IPS-18a (cell line): ENCODE measurements around the gene CXCL1.

Source experiments
- H3K27ac ChIP-seq: one replicate; pipeline ENCODE4 v1.5.1; 2013; ENCODE audit warnings: low read length
- H3K27me3 ChIP-seq: one replicate; pipeline ENCODE4 v1.6.1; 2013; ENCODE audit warnings: mild to moderate bottlenecking, low read length; ENCODE audit not compliant: control insufficient read depth, insufficient read depth
- H3K36me3 ChIP-seq: one replicate; pipeline ENCODE4 v1.6.1; 2013; ENCODE audit warnings: low read depth, low read length; ENCODE audit not compliant: control insufficient read depth
- H3K4me1 ChIP-seq: one replicate; pipeline ENCODE4 v1.6.1; 2013; ENCODE audit warnings: low read depth, low read length; ENCODE audit not compliant: control insufficient read depth
- H3K4me3 ChIP-seq: one replicate; pipeline ENCODE4 v1.5.1; 2013; ENCODE audit warnings: low read length
- H3K9ac ChIP-seq: one replicate; pipeline ENCODE4 v1.6.1; 2013; ENCODE audit warnings: mild to moderate bottlenecking, low read length, moderate library complexity
- H3K9me3 ChIP-seq: one replicate; pipeline ENCODE4 v1.6.1; 2013; ENCODE audit warnings: low read depth, low read length; ENCODE audit not compliant: control insufficient read depth

Gene CXCL1

DNA sequence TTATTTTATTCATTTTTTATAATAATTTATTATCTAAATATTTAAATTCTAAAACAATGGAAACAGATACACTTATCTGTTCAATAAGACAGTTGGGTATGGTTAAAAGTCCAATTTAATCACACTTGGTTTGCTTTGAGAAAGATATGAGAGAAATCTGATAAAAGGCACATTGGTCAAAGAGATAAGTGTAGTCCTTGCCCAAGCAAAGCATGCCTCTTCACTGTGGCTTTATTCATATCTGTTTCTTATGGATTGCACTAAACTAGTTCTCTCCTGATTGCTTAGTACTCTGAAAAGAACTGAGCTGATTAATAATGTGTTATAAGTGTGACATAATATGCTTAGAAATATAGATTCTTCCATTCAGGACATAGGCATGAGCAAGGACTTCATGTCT is 39.8 kb downstream of the CXCL1 start:
- no peaks in the 10 kb centered on the region for H3K4me1 ChIP-seq
- H3K27ac ChIP-seq, result no peak overlapping the region
- no peaks in the 10 kb centered on the region for H3K36me3 ChIP-seq
- H3K9me3 ChIP-seq, result no peaks in the 10 kb centered on the region
- no peaks in the 10 kb centered on the region for H3K27me3 ChIP-seq
- no peak overlapping the region for H3K9ac ChIP-seq
- no peak overlapping the region for H3K4me3 ChIP-seq

GRCh38 chr4:73911746-73912145 is 42.6 kb downstream of the CXCL1 start:
- Histone ChIP-seq H3K4me1 (no peaks in the 10 kb centered on the region), H3K27ac (no peak overlapping the region), H3K9me3 (no peaks in the 10 kb centered on the region), H3K27me3 (no peaks in the 10 kb centered on the region), H3K9ac (no peak overlapping the region), H3K36me3 (no peaks in the 10 kb centered on the region), H3K4me3 (no peak overlapping the region)

DNA sequence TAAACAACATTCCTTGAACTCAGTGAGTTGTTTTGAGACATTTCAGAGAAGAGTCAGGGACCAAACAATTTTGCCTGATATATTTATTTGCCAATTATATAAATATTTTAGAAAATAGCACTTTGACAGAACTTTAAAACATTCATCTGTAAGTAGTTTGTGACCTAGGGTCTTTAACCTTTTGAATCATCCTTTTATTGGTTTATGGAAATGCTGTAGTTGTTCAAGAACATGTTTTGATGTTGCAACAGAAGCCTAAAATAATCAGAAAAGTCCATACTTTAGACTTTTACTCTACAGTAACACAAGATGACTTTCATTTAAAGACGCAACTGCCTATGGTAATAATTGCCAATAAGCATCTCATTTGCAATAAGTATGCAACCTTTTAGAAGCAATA is 43.0 kb downstream of the CXCL1 start:
- Histone ChIP-seq H3K36me3 (no peaks in the 10 kb centered on the region), H3K9me3 (no peaks in the 10 kb centered on the region), H3K4me3 (no peak overlapping the region), H3K27me3 (no peaks in the 10 kb centered on the region), H3K27ac (no peak overlapping the region), H3K4me1 (no peaks in the 10 kb centered on the region), H3K9ac (no peak overlapping the region)

DNA sequence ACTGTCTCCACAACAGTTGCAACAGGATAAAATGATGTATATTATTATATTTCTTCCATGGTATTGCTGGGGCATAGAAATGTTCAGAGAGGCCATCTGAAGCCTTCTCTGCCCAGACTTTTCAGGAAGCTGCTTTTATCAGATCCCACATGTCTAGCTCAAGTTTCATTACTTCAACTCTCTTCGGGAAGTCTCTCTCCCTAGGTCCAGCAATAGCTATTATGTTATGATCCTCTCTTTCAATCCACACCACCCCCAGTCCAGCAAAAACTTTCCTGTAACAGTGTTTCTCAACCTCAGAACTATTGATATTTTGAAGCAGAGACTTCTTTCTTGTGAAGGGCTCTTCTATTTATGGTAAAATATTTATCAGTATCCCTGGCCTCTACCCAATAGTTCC is 44.9 kb downstream of the CXCL1 start:
- no peaks in the 10 kb centered on the region for H3K9me3 ChIP-seq
- H3K4me3 ChIP-seq, result no peak overlapping the region
- no peak overlapping the region for H3K27ac ChIP-seq
- no peaks in the 10 kb centered on the region for H3K36me3 ChIP-seq
- no peaks in the 10 kb centered on the region for H3K4me1 ChIP-seq
- no peaks in the 10 kb centered on the region for H3K27me3 ChIP-seq
- H3K9ac ChIP-seq, result no peak overlapping the region

- no peaks in the 10 kb centered on the region for H3K9me3 ChIP-seq
- no peak overlapping the region for H3K27ac ChIP-seq
- H3K9ac ChIP-seq, result no peak overlapping the region
- no peak overlapping the region for H3K4me3 ChIP-seq
- no peaks in the 10 kb centered on the region for H3K4me1 ChIP-seq
- no peaks in the 10 kb centered on the region for H3K36me3 ChIP-seq
- H3K27me3 ChIP-seq, result no peaks in the 10 kb centered on the region
Observed at GRCh38 chr4:73916172-73916925, 47.2 kb downstream of the CXCL1 start.

GRCh38 chr4:73917081-73917501 is 47.9 kb downstream of the CXCL1 start:
- no peaks in the 10 kb centered on the region for H3K4me1 ChIP-seq
- H3K27ac ChIP-seq, result no peak overlapping the region
- no peaks in the 10 kb centered on the region for H3K9me3 ChIP-seq
- H3K27me3 ChIP-seq, result no peaks in the 10 kb centered on the region
- no peak overlapping the region for H3K4me3 ChIP-seq
- H3K36me3 ChIP-seq, result no peaks in the 10 kb centered on the region
- H3K9ac ChIP-seq, result no peak overlapping the region

GRCh38 chr4:73918058-73918457 is 48.9 kb downstream of the CXCL1 start:
- Histone ChIP-seq H3K9ac (no peak overlapping the region), H3K4me3 (no peak overlapping the region), H3K9me3 (no peaks in the 10 kb centered on the region), H3K36me3 (no peaks in the 10 kb centered on the region), H3K27me3 (no peaks in the 10 kb centered on the region), H3K4me1 (no peaks in the 10 kb centered on the region), H3K27ac (no peak overlapping the region)

DNA sequence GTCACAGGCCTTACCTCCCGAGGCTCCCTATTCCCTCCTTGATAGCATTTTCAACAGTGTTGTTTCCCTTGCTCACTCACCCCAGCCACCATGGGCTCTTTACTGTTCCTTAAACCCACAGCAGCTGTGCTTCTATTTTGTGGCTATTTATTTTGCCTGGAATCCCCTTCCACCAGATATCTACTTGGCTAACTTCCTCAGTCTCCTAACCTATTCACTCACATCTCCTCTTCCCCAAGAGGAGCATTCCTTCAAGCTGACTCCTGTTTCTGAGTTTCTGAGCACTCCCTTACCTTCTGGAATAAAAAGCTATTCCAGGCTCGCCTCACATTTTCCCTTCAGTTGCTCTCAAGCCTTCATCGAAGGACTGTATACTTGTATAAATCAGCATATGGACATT is 50.5 kb downstream of the CXCL1 start:
- Histone ChIP-seq H3K36me3 (no peaks in the 10 kb centered on the region), H3K27me3 (no peaks in the 10 kb centered on the region), H3K9ac (no peak overlapping the region), H3K4me3 (no peak overlapping the region), H3K4me1 (no peaks in the 10 kb centered on the region), H3K27ac (no peak overlapping the region), H3K9me3 (no peaks in the 10 kb centered on the region)
